Effector memory CD4-positive, alpha-beta T cell (primary cell): Measurements from ENCODE around the gene GIPC1.

Experiments used
- DNase-seq, 3 donors: peaks; one replicate each; pipeline ENCODE4 v3.0.0-alpha.2; 2020
- H3K27ac ChIP-seq: 2 replicates; pipeline ENCODE4 v1.7.0; 2013; ENCODE audit warnings: mild to moderate bottlenecking, low read length, moderate library complexity; ENCODE audit not compliant: insufficient read depth, poor library complexity, severe bottlenecking
- H3K27me3 ChIP-seq: replicated peaks from 2 replicates; pipeline ENCODE4 v1.7.0; 2013; ENCODE audit warnings: mild to moderate bottlenecking, low read length; ENCODE audit not compliant: insufficient read depth, control insufficient read depth, poor library complexity, severe bottlenecking
- H3K36me3 ChIP-seq: 2 replicates; pipeline ENCODE4 v1.7.0; 2013; ENCODE audit warnings: mild to moderate bottlenecking, low read length, moderate library complexity; ENCODE audit not compliant: control insufficient read depth, insufficient read depth
- H3K4me1 ChIP-seq: 2 replicates; pipeline ENCODE4 v1.7.0; 2013; ENCODE audit warnings: low read length, mild to moderate bottlenecking; ENCODE audit not compliant: control insufficient read depth, insufficient read depth, poor library complexity, severe bottlenecking
- H3K4me3 ChIP-seq: 2 replicates; pipeline ENCODE4 v1.7.0; 2013; ENCODE audit warnings: low read length, low read depth, mild to moderate bottlenecking; ENCODE audit not compliant: insufficient read depth, poor library complexity, severe bottlenecking
- H3K9me3 ChIP-seq: 2 replicates; pipeline ENCODE4 v1.7.0; 2013; ENCODE audit warnings: mild to moderate bottlenecking, low read length, moderate library complexity; ENCODE audit not compliant: control insufficient read depth

GIPC1 gene

DNA sequence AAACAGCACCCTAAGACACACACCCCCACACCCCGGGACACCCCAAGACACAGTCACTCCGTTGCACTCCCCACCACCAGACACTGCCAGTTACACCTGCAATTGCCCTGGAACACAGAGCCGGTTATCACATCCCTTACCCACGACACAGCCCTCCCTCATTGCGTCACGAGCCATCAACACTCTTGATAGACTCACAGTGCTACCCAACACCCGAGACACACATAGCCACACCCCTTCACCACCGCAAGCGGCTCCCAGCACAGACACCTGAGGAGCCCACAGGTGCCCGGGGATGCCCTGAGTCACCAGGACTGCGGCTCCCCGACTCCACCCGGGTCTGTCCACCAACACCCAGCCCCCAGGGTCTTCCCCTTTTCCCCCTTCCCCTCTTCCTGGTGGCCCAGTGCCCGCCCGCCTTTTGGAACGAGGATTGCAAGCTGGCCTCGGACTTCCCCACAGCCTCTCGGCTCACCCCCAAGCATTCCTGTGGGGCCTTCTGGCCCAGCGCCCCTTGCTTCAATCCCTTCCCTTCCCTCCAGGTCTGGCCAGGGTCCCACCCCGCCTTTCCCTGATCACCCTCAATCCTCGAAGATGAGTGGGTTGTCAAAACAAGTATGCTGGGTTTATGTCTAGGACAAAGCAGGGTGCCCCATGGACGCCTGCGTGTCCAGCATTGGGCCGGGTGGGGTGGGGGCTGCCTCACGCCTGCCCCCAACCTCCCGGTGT is 19.1 kb downstream of the GIPC1 start:
- Histone ChIP-seq H3K36me3 (peaks cover 11% of the 10 kb centered on the region), H3K9me3 (no peaks in the 10 kb centered on the region), H3K4me3 (no peak overlapping the region), H3K27ac (no peak overlapping the region), H3K4me1 (peaks cover 36% of the 10 kb centered on the region), H3K27me3 (peaks cover 21% of the 10 kb centered on the region)
- DNase-seq, result peak in 2 of 3 donors; percentile 37 to 39

DNA sequence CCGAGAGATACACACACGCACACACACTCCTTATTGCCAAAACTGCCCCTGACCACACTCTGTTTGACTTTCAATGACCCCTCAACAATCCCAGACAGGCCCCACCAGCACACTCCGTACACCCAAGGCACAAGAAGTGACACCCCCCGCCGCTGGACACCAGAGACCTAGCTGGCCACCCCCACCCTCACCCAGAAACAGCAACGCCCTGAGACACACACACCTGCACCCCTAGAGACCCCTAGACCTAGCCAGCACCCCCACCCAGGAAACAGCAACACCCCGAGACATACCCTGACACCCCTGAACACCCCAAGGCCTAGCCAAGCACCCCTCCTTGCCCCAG is 19.6 kb downstream of the GIPC1 start:
- peaks cover 11% of the 10 kb centered on the region for H3K36me3 ChIP-seq
- no peak overlapping the region for H3K27ac ChIP-seq
- peaks cover 21% of the 10 kb centered on the region for H3K27me3 ChIP-seq
- no peak for DNase-seq
- no peaks in the 10 kb centered on the region for H3K9me3 ChIP-seq
- H3K4me3 ChIP-seq, result no peak overlapping the region
- peaks cover 37% of the 10 kb centered on the region for H3K4me1 ChIP-seq

DNA sequence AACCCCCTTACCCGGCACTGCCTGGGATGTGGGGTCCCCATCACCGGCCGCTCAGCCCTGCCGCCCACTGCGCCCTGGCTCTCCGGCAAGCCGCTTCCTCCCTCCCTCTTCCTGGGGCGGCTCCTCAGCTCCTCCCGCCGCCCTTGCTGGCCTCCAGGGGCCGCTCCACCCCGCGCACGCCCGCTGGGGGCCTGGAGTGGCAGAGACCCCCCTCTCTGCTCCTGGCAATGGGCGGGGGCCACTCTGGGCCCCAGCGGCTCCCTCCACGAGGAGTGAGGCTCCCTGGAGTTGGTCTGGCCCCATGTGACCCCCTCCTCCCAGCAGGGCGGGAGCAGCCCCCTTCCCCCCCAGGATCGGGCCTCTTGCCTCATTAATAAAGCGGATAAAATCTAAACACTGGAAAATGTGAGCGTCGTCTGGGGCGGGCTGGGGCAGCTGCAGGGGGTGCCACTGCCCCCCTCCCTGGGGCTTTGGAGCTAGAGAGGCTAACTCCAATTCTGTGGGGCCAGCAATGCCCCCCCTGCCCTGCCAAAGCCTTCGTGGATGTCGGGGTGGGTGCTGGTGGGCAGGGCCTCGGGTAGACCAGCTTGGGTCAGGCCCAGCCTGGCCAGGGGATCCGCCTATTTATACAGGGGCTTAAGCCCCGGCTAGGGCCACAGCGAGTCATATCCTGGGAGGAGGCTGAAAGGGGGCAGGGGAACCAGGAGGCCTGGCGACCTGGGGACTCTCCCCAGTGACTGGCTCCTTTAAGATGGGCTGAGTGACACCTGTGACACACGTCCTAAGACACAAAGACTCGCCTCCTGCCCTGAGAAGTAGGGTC is 20.5 kb downstream of the GIPC1 start, which contains the start of gene PTGER1:
PTGER1 (minus strand) TSS at position 104 of the 823 bp plus-strand sequence. CDS start 1,034 bp downstream, outside the sequence.
- H3K4me3 ChIP-seq, result peak within 1 kb of the TSS; percentile 17
- peaks cover 14% of the 10 kb centered on the region for H3K36me3 ChIP-seq
- peaks cover 37% of the 10 kb centered on the region for H3K4me1 ChIP-seq
- no peak for DNase-seq
- H3K27me3 ChIP-seq, result peaks cover 21% of the 10 kb centered on the region
- no peak within 1 kb of the TSS for H3K27ac ChIP-seq
- no peaks in the 10 kb centered on the region for H3K9me3 ChIP-seq

DNA sequence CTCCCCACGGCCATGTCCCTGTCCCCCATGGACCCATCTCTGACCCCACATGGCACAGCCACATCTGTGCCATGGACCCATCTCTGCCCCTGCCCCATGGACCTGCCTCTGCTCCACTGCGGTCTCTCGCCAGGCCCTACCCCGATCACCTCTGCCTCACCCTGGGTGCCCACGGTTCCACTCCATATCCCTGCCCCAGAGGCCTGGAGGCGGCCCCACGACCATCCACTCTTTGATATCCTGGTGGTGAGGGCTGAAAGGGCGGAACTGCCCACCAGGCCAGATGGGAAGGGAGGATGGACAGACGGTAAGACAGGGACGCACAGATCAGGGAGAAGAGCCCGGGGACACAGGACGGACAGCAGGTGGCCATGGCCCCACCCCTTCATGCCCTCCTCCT is 21.1 kb downstream of the GIPC1 start:
- no peaks in the 10 kb centered on the region for H3K9me3 ChIP-seq
- H3K27ac ChIP-seq, result no peak overlapping the region
- H3K27me3 ChIP-seq, result peaks cover 21% of the 10 kb centered on the region
- H3K4me1 ChIP-seq, result peaks cover 37% of the 10 kb centered on the region
- DNase-seq, result no peak
- no peak overlapping the region for H3K4me3 ChIP-seq
- H3K36me3 ChIP-seq, result peaks cover 20% of the 10 kb centered on the region

DNA sequence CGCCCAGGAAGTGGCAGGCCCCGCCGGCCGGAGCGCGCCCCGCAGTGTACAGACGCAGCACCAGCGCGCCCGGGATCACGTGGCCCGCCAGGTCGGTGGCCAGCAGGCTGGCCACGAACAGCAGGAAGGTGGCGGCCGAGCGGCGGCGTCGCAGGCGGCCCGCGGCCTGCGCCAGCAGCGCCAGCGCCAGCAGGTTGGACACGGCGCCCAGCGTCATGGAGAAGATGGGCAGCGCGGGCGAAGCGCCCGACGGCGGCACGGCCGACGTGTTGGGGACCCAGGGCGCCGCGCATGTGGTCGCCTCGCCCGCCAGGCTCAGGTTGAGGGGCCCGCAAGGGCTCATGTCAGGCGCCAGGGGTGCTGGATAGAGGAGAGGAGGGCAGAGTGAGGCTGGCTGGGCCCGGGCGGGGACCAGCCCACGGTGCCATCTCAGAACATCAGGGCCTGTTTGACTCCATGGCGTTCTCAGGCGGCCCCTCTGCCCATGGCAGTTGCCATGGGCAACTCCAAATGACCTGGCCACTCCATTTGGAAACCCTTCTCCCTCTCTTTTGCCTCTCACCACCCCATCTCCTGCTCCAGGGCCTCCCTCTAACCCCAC is 21.8 kb downstream of the GIPC1 start:
- no peaks in the 10 kb centered on the region for H3K9me3 ChIP-seq
- no peak overlapping the region for H3K4me3 ChIP-seq
- peaks cover 28% of the 10 kb centered on the region for H3K36me3 ChIP-seq
- peaks cover 21% of the 10 kb centered on the region for H3K27me3 ChIP-seq
- peaks cover 37% of the 10 kb centered on the region for H3K4me1 ChIP-seq
- H3K27ac ChIP-seq, result no peak overlapping the region
- no peak for DNase-seq

DNA sequence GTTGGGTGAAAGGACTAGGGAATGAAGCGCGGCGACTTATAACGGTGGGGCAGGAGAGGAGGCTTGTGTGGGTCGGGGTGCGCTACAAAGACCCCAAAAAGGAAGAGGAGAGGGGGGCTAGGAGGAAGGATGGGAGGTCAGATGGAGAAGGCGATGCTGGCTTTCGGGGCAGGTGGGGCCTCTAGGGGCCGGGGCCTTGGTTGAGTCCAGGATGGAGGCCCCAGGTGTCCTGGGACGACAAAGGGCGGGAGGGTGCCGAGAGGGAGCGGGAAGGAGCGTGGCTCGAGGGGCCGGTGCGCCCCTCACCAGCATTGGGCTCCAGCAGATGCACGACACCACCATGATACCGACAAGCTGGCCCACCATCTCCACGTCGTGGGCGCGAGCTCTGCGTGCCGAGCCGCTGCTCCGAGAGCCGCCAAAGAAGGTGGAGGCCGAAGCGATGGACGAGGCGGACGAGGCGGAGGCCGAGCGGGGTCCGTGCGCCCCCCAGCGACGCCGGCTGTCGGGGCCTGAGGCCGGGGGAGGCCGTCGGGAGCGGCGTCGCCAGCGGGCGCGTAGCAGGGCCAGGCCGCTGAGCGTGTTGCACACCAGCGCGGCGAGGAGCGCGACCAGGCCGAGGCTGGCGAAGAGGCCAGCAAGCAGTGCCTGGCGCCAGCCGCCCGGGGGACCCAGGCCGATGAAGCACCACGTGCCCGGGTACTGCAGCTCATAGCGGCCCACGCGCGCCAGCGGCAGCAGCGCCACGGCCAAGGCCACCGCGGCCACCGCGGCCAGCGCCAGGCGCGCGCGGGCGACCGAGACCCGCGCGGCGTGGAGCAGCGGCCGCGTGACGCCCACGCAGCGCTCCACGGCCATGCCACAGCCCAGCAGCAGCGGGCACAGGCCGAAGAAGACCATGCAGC is 22.6 kb downstream of the GIPC1 start:
- peaks cover 21% of the 10 kb centered on the region for H3K27me3 ChIP-seq
- peaks cover 25% of the 10 kb centered on the region for H3K36me3 ChIP-seq
- no peak for DNase-seq
- H3K4me3 ChIP-seq, result no peak overlapping the region
- peaks cover 37% of the 10 kb centered on the region for H3K4me1 ChIP-seq
- no peak overlapping the region for H3K27ac ChIP-seq
- H3K9me3 ChIP-seq, result no peaks in the 10 kb centered on the region

DNA sequence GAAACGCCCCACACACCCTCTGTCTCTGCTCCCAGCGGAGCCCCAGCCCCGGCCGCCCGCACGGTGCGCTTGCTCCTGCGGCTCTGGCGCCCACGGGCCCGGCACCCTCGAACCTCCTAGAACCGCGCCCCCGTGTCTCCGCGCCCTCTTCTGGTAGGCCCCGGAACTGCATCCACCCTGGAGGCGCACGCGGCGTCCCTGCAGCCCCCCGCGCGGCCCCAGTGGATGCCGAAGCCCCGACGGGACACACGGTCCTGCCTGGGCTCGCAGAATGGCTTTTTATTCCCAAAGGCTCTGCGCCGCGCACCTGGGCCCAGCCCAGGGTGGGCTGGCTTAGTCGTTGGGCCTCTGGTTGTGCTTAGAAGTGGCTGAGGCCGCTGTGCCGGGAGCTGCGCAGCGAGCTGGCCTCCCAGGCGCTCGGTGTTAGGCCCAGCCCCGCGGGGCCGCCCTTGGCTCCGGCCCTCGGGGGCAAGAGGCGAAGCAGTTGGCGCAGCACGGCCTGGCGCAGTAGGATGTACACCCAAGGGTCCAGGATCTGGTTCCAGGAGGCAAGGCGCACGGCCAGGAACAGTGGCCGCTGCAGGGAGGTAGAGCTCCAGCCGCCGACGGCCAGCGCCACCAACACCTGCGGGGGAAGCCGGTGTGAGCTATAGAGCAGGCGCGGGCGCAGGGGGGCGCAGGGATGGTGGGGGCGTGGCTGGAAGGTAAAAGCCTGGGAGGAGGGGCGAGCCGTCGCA is 23.6 kb downstream of the GIPC1 start:
- Histone ChIP-seq H3K4me3 (peak overlapping the region; percentile 52), H3K9me3 (no peaks in the 10 kb centered on the region), H3K4me1 (peaks cover 37% of the 10 kb centered on the region), H3K27ac (no peak overlapping the region), H3K36me3 (peaks cover 26% of the 10 kb centered on the region), H3K27me3 (peaks cover 21% of the 10 kb centered on the region)
- peak; percentile 53 to 71 (median 64) for DNase-seq

DNA sequence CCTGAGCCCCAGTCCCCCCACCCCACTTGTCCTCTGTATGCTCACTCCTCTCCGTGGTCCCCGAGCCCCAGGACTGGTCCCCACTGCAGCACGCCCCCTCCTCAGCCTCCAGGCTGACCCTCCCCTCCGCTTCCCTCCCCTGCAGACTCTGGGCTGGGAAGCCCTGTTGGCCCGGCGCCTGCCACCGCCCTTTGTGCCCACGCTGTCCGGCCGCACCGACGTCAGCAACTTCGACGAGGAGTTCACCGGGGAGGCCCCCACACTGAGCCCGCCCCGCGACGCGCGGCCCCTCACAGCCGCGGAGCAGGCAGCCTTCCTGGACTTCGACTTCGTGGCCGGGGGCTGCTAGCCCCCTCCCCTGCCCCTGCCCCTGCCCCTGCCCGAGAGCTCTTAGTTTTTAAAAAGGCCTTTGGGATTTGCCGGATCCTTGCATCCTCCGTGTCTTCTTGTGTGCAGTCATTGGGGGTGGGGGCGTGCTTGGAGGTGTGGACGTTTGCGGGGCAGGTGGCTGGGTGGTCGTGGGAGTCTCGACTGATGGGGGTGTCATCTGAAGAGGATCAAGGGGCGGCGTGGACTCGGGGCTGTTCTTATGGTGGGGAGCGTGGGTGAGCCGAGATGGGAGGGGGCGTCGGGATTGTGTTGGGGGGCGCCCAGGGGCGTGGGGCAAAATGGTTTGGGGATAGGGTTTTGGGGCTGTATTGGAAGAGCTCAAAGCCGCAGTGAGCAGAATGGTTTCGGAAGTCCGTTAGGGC is 24.3 kb downstream of the GIPC1 start:
- H3K36me3 ChIP-seq, result peaks cover 33% of the 10 kb centered on the region
- H3K4me3 ChIP-seq, result no peak overlapping the region
- H3K27me3 ChIP-seq, result peaks cover 21% of the 10 kb centered on the region
- no peaks in the 10 kb centered on the region for H3K9me3 ChIP-seq
- no peak overlapping the region for H3K27ac ChIP-seq
- DNase-seq, result no peak
- H3K4me1 ChIP-seq, result peaks cover 37% of the 10 kb centered on the region
